ENCODE results near the gene SPRED1. TPM values are rescaled to one million over a fixed set of nuclear protein-coding genes. Genes with fewer than 3 reads are reported as not detected.

The SPRED1 gene
- total RNA-seq, 1 donor from 2014 or later, result 25.6 TPM

DNA sequence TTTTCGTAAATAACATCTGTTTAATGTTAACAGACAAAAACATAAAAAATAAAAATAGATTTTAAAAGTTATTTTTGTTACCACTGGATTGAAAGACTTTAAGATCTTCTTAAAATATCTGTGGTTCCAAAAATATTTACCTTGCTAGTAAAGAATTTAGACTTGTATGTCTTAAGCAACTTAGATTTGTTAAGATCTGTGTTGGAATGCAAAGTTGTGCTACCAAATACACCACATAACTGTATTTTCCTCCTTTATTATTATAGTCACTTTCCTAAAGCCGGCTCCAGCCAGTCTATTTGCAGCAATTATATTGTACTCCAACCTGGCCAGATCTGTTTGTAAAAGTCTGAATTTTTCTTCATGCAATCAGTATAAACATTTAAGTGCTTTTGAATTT, 63.7 kb downstream of the SPRED1 start:
- Mint-ChIP-seq H3K27me3 (no peaks in the 10 kb centered on the region), H3K9me3 (peaks cover 5% of the 10 kb centered on the region), H3K36me3 (peaks cover 9% of the 10 kb centered on the region), H3K27ac (no peak overlapping the region), H3K4me1 (ENCODE audit: unreplicated experiment) (peaks cover 5% of the 10 kb centered on the region), H3K4me3 (no peak overlapping the region)
- TF ChIP-seq, protein P1, sequence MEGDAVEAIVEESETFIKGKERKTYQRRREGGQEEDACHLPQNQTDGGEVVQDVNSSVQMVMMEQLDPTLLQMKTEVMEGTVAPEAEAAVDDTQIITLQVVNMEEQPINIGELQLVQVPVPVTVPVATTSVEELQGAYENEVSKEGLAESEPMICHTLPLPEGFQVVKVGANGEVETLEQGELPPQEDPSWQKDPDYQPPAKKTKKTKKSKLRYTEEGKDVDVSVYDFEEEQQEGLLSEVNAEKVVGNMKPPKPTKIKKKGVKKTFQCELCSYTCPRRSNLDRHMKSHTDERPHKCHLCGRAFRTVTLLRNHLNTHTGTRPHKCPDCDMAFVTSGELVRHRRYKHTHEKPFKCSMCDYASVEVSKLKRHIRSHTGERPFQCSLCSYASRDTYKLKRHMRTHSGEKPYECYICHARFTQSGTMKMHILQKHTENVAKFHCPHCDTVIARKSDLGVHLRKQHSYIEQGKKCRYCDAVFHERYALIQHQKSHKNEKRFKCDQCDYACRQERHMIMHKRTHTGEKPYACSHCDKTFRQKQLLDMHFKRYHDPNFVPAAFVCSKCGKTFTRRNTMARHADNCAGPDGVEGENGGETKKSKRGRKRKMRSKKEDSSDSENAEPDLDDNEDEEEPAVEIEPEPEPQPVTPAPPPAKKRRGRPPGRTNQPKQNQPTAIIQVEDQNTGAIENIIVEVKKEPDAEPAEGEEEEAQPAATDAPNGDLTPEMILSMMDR (conservative IDR thresholded peaks at IDR 0.05), result no peak
- DNase-seq (ENCODE audit: extremely low spot score, unreplicated experiment), result no peak

- DNase-seq (ENCODE audit: extremely low spot score, unreplicated experiment), result no peak
- Mint-ChIP-seq H3K4me1 (ENCODE audit: unreplicated experiment) (peaks cover 5% of the 10 kb centered on the region), H3K36me3 (peaks cover 13% of the 10 kb centered on the region), H3K4me3 (no peak overlapping the region), H3K27ac (no peak overlapping the region), H3K27me3 (no peaks in the 10 kb centered on the region), H3K9me3 (peaks cover 5% of the 10 kb centered on the region)
- TF ChIP-seq, protein P1 (conservative IDR thresholded peaks at IDR 0.05), result no peak
Measured at GRCh38 chr15:38320181-38320580, 67.5 kb downstream of the SPRED1 start.

- TF ChIP-seq, protein P1 (conservative IDR thresholded peaks at IDR 0.05), result no peak
- no peak for DNase-seq (ENCODE audit: extremely low spot score, unreplicated experiment)
- Mint-ChIP-seq H3K36me3 (peaks cover 16% of the 10 kb centered on the region), H3K4me3 (no peak overlapping the region), H3K27ac (no peak overlapping the region), H3K9me3 (peaks cover 5% of the 10 kb centered on the region), H3K27me3 (no peaks in the 10 kb centered on the region), H3K4me1 (ENCODE audit: unreplicated experiment) (peaks cover 5% of the 10 kb centered on the region)
Measured at GRCh38 chr15:38320866-38321265, 68.2 kb downstream of the SPRED1 start.

GRCh38 chr15:38323895-38324294, 71.3 kb downstream of the SPRED1 start:
- TF ChIP-seq, protein P1 (conservative IDR thresholded peaks at IDR 0.05), result no peak
- Mint-ChIP-seq H3K27me3 (no peaks in the 10 kb centered on the region), H3K36me3 (peaks cover 32% of the 10 kb centered on the region), H3K9me3 (no peaks in the 10 kb centered on the region), H3K4me3 (no peak overlapping the region), H3K4me1 (ENCODE audit: unreplicated experiment) (no peaks in the 10 kb centered on the region), H3K27ac (no peak overlapping the region)
- no peak for DNase-seq (ENCODE audit: extremely low spot score, unreplicated experiment)

GRCh38 chr15:38324939-38325647, 72.5 kb downstream of the SPRED1 start:
- DNase-seq (ENCODE audit: extremely low spot score, unreplicated experiment), result no peak
- Mint-ChIP-seq H3K27me3 (no peaks in the 10 kb centered on the region), H3K4me1 (ENCODE audit: unreplicated experiment) (no peaks in the 10 kb centered on the region), H3K27ac (no peak overlapping the region), H3K9me3 (no peaks in the 10 kb centered on the region), H3K36me3 (peaks cover 34% of the 10 kb centered on the region), H3K4me3 (no peak overlapping the region)
- TF ChIP-seq, protein P1 (conservative IDR thresholded peaks at IDR 0.05), result no peak

Measured in type B pancreatic cell (in vitro differentiated cells).